ENCODE measurements around the gene KLHL29. TPM values are rescaled to one million over a fixed set of nuclear protein-coding genes. Genes with fewer than 3 reads are reported as not detected.

Gene KLHL29
- total and polyA plus RNA-seq, 2 donors (not counting 3 experiments of a cell fraction or from before 2014, with no cell fraction given): 4.6 to 12.7 TPM

DNA sequence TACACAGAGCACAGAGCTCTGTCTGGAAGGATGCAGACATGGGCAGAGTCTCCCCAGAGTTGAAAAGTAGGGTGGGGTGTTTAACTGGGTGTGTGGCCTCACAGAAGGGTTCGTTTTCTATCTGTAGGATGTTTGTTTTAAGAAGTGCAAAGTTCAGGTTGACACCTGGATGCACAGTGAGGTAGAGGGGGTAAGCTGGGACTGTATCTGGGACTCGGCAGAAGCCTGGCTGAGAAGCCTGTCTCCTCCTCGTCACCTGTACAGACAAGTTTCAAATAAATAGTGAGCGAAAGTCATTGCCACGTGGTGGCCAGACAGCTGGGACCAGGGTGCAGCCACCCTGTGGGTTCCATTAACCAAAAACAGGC lies 145.9 kb downstream of the KLHL29 start:
- no peak overlapping the region for H3K4me2 ChIP-seq (ENCODE audit: insufficient read depth, low read length)
- FAIRE-seq (no peak), DNase-seq (ENCODE audit: low read depth, low spot score) (no peak)
- CTCF ChIA-PET: interaction anchor here (1.3 to 2.0 kb wide), 2 partner anchors 9 to 12 kb away, joined by 3 to 4 read pairs; no protein-coding TSS in a partner anchor
- POLR2A ChIA-PET: no interaction called here
- no peak overlapping the region for H3K9ac ChIP-seq (replicated peaks; ENCODE audit: extremely low read depth, insufficient read depth, low read length)
- H3K9me3 ChIP-seq (replicated peaks; ENCODE audit: control insufficient read depth, insufficient read depth, low read length): no peaks in the 10 kb centered on the region
- no peaks in the 10 kb centered on the region for H4K20me1 ChIP-seq (replicated peaks; ENCODE audit: control insufficient read depth, extremely low read depth, insufficient read depth, low read length)
- H3K9me1 ChIP-seq (replicated peaks; ENCODE audit: control insufficient read depth, extremely low read depth, insufficient read depth, low read length): no peaks in the 10 kb centered on the region
- BruUV-seq (replicated peaks): no TSS peak
- H3K79me2 ChIP-seq (ENCODE audit: control insufficient read depth, insufficient read depth, low read length): no peaks in the 10 kb centered on the region
- H3K4me1 ChIP-seq (ENCODE audit: control insufficient read depth, extremely low read depth, insufficient read depth, low read length): no peaks in the 10 kb centered on the region
- TF ChIP-seq POLR2AphosphoS5 (IDR thresholded peaks at IDR 0.05; ENCODE audit: insufficient read depth, low read depth, low read length) (no peak), FOS (IDR thresholded peaks at IDR 0.05; ENCODE audit: borderline replicate concordance, insufficient read depth, low read length) (no peak), EZH2 (IDR thresholded peaks at IDR 0.05; ENCODE audit: borderline replicate concordance, low read depth, low read length, severe bottlenecking) (no peak)
- intact Hi-C loops (cut with micrococcal nuclease): no loop called here
- dilution Hi-C loops (cut with MboI; ENCODE audit: extremely low pct_ligation_motif_present, low sequenced_read_pairs): no loop called here
- H2AFZ ChIP-seq (ENCODE audit: low read depth, low read length): no peak overlapping the region
- no peaks in the 10 kb centered on the region for H3K27me3 ChIP-seq (ENCODE audit: control insufficient read depth in 2 of 2, insufficient read depth in 2 of 2, low read length in 2 of 2)
- H3K4me3 ChIP-seq (replicated peaks in 1 of 3; ENCODE audit: insufficient read depth in 1 of 3, low read depth in 1 of 3, low read length in 3 of 3): no peak overlapping the region
- no peaks in the 10 kb centered on the region for H3K36me3 ChIP-seq (ENCODE audit: control insufficient read depth in 2 of 2, extremely low read depth in 1 of 2, insufficient read depth in 2 of 2, low read length in 2 of 2)
- no peak overlapping the region for H3K27ac ChIP-seq (ENCODE audit: insufficient read depth, low read depth, low read length)

DNA sequence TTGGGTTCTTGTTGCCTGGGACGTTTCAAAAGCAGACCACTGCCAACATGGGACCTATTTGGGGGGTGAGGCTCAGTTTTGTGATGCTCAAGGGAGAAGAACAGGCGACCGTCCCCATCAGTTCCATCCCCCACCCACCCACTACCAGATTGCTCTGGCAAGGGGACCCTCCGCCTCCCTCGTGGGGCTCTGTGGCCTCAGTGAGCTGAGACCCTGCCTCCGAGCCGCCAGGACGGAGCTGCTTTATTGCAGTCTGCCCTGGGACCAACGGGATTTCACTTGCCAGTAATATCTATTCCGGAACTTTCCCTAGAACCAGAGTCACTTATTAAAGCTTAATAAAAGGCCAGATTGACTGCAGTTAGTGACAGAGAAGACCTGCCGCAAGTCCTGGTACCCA lies 146.3 kb downstream of the KLHL29 start:
- no peak overlapping the region for H3K4me2 ChIP-seq (ENCODE audit: insufficient read depth, low read length)
- H3K4me1 ChIP-seq (ENCODE audit: control insufficient read depth, extremely low read depth, insufficient read depth, low read length): no peaks in the 10 kb centered on the region
- no peaks in the 10 kb centered on the region for H3K27me3 ChIP-seq (ENCODE audit: control insufficient read depth in 2 of 2, insufficient read depth in 2 of 2, low read length in 2 of 2)
- no peak overlapping the region for H3K4me3 ChIP-seq (replicated peaks in 1 of 3; ENCODE audit: insufficient read depth in 1 of 3, low read depth in 1 of 3, low read length in 3 of 3)
- no peaks in the 10 kb centered on the region for H3K79me2 ChIP-seq (ENCODE audit: control insufficient read depth, insufficient read depth, low read length)
- H3K9ac ChIP-seq (replicated peaks; ENCODE audit: extremely low read depth, insufficient read depth, low read length): no peak overlapping the region
- no TSS peak for BruUV-seq (replicated peaks)
- dilution Hi-C loops (cut with MboI; ENCODE audit: extremely low pct_ligation_motif_present, low sequenced_read_pairs): no loop called here
- intact Hi-C loops (cut with micrococcal nuclease): no loop called here
- H3K9me1 ChIP-seq (replicated peaks; ENCODE audit: control insufficient read depth, extremely low read depth, insufficient read depth, low read length): no peaks in the 10 kb centered on the region
- H4K20me1 ChIP-seq (replicated peaks; ENCODE audit: control insufficient read depth, extremely low read depth, insufficient read depth, low read length): no peaks in the 10 kb centered on the region
- H3K36me3 ChIP-seq (ENCODE audit: control insufficient read depth in 2 of 2, extremely low read depth in 1 of 2, insufficient read depth in 2 of 2, low read length in 2 of 2): no peaks in the 10 kb centered on the region
- DNase-seq (ENCODE audit: low read depth, low spot score) (no peak), FAIRE-seq (no peak)
- no peak for TF ChIP-seq FOS (IDR thresholded peaks at IDR 0.05; ENCODE audit: borderline replicate concordance, insufficient read depth, low read length)
- no peak for TF ChIP-seq MYC (IDR thresholded peaks at IDR 0.05; ENCODE audit: low read depth, low read length)
- no peak for TF ChIP-seq MAX (IDR thresholded peaks at IDR 0.05; ENCODE audit: insufficient read depth, insufficient read length)
- no peak for TF ChIP-seq GATA2 (IDR thresholded peaks at IDR 0.05; ENCODE audit: insufficient read depth, insufficient read length, low read depth, low read length)
- no peak for TF ChIP-seq POLR2AphosphoS5 (IDR thresholded peaks at IDR 0.05; ENCODE audit: insufficient read depth, low read depth, low read length)
- TF ChIP-seq JUN (IDR thresholded peaks at IDR 0.05; ENCODE audit: borderline replicate concordance, insufficient read depth, insufficient read length, low read depth): no peak
- TF ChIP-seq POLR2A (IDR thresholded peaks at IDR 0.05; ENCODE audit: low read depth, low read length): no peak
- no peak for TF ChIP-seq CTCF (IDR thresholded peaks at IDR 0.05; ENCODE audit: extremely low read depth in 1 of 2, insufficient read depth in 1 of 2, low read depth in 1 of 2, low read length in 2 of 2)
- TF ChIP-seq EZH2 (IDR thresholded peaks at IDR 0.05; ENCODE audit: borderline replicate concordance, low read depth, low read length, severe bottlenecking): no peak
- no peak overlapping the region for H2AFZ ChIP-seq (ENCODE audit: low read depth, low read length)
- ChIA-PET POLR2A (no interaction called here), CTCF (interaction anchor here (2.0 kb wide), 1 partner anchor 12 kb away, joined by 4 read pairs; no protein-coding TSS in a partner anchor)
- H3K27ac ChIP-seq (ENCODE audit: insufficient read depth, low read depth, low read length): no peak overlapping the region
- no peaks in the 10 kb centered on the region for H3K9me3 ChIP-seq (replicated peaks; ENCODE audit: control insufficient read depth, insufficient read depth, low read length)

All from endothelial cell of umbilical vein (primary cell).